Left ventricle myocardium inferior (tissue), 1 donor: ENCODE data around the gene TUBG1. TPM values are rescaled to one million over a fixed set of nuclear protein-coding genes. Genes with fewer than 3 reads are reported as not detected.

Source experiments
- DNase-seq: peaks from one replicate; pipeline ENCODE4 v3.0.0-alpha.2; 2020
- H3K27ac ChIP-seq: fragments of 200-600 bp; replicated peaks from 2 replicates; pipeline ENCODE4 v1.8.0; 2021
- H3K27me3 ChIP-seq: fragments of 200-600 bp; 2 replicates; pipeline ENCODE4 v1.8.0; 2021; ENCODE audit warnings: low read depth
- H3K36me3 ChIP-seq: fragments of 200-600 bp; 2 replicates; pipeline ENCODE4 v1.8.0; 2021
- H3K4me1 ChIP-seq: fragments of 200-600 bp; 2 replicates; pipeline ENCODE4 v1.8.0; 2021
- H3K4me3 ChIP-seq: fragments of 200-600 bp; 2 replicates; pipeline ENCODE4 v1.8.0; 2021; ENCODE audit warnings: mild to moderate bottlenecking, moderate library complexity
- H3K9me3 ChIP-seq: fragments of 200-600 bp; replicated peaks from 2 replicates; pipeline ENCODE4 v1.8.0; 2021
- intact Hi-C: fragments of 100-400 bp; cut with micrococcal nuclease; formaldehyde crosslinking; loops from one replicate; pipeline ENCODE4 v1.11.0; 2022
- total RNA-seq: library from RNA; stranded (reverse); fragmentation: NEBNext Ultra II Directional; extraction: Animal tissue kit (Norgen Biotek cat#: 25700); gene quantifications from one replicate; pipeline ENCODE4 v1.2.1, GENCODE V29; 2021
- TF ChIP-seq, protein P1 (sequence below): fragments of 200-600 bp; IDR thresholded peaks from 2 replicates; pipeline ENCODE4 v1.8.0; 2021; ENCODE audit warnings: antibody characterized with exemption, mild to moderate bottlenecking, borderline replicate concordance
- donor health status: DM: no; HTN: yes; CAD: no; lungs with severe emphysema.

TUBG1 gene
- total RNA-seq, 1 donor from 2014 or later: 48.0 TPM

DNA sequence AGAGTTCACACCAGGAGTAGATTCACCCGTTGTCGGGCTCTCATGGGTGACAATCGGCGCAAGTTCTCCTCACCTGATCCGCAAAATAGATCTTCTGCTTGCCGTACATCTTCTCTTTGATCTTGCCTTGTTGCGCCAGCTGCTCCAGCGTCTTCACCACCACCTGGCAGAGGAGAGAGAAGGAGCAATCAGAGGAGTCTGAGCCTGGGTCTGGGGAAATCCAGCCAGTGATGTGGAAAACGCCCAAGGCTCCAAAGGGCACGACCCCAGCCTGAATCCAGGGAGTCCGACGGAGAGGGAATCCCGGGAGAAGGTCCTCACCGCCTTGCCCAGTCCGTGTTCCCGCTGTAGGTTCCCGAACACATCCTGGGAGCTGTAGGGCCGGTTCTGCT, 32.3 kb upstream of the TUBG1 start:
- Histone ChIP-seq H3K27me3 (no peaks in the 10 kb centered on the region), H3K4me1 (peaks cover 30% of the 10 kb centered on the region), H3K36me3 (peaks cover 55% of the 10 kb centered on the region), H3K9me3 (no peaks in the 10 kb centered on the region), H3K4me3 (peak overlapping the region; percentile 76), H3K27ac (peak overlapping the region; percentile 95)
- TF ChIP-seq, protein P1, sequence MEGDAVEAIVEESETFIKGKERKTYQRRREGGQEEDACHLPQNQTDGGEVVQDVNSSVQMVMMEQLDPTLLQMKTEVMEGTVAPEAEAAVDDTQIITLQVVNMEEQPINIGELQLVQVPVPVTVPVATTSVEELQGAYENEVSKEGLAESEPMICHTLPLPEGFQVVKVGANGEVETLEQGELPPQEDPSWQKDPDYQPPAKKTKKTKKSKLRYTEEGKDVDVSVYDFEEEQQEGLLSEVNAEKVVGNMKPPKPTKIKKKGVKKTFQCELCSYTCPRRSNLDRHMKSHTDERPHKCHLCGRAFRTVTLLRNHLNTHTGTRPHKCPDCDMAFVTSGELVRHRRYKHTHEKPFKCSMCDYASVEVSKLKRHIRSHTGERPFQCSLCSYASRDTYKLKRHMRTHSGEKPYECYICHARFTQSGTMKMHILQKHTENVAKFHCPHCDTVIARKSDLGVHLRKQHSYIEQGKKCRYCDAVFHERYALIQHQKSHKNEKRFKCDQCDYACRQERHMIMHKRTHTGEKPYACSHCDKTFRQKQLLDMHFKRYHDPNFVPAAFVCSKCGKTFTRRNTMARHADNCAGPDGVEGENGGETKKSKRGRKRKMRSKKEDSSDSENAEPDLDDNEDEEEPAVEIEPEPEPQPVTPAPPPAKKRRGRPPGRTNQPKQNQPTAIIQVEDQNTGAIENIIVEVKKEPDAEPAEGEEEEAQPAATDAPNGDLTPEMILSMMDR: no peak
- no peak for DNase-seq
- intact Hi-C loops: no loop called here

DNA sequence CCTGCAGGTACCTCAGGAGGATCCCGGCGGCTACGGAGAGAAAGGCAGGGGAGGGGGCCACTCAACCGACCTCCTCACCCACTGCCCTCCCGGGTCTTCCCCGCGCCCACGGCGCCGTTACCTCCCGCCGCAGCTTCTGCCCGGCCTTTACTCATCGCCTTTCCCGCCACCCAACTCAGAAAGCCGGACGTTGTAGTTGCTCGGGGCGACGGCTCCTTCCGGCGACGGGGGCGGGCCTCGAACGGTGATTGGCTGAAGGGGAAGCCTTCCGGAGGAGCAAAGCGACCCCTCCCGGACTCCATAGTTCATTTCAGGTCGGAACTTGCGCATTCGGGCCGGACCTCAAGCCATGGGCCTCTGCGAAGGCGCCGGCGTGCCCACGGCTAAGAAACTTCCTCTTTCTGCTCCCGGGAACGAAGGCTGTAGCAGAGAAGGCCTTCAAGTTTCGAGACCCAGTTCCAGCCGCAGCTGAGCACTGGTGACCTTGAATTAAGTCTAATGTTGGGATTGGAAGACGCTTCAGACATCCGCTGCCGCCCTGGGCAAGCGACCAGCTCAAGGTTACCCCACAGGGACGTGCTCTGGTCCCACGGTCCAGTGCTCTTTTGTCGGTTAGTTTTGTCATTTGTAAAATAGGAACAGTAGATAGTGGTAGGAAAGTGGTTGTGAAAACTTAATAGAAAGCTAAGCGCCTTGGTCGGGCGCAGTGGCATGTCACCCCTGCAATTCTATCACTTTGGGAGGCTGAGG, 31.8 kb upstream of the TUBG1 start, which contains the start of gene PSMC3IP:
Gene PSMC3IP (minus strand): TSS at position 198 of the 750 bp plus-strand sequence. CDS start 43 bp downstream, at position 155.
- peaks cover 55% of the 10 kb centered on the region for H3K36me3 ChIP-seq
- H3K27ac ChIP-seq: peak within 1 kb of the TSS; percentile 95
- TF ChIP-seq, protein P1: peak; percentile 28
- H3K4me1 ChIP-seq: peaks cover 30% of the 10 kb centered on the region
- intact Hi-C loops: no loop called here
- peak within 1 kb of the TSS; percentile 76 for H3K4me3 ChIP-seq
- no peaks in the 10 kb centered on the region for H3K27me3 ChIP-seq
- no peaks in the 10 kb centered on the region for H3K9me3 ChIP-seq
- DNase-seq: peak; percentile 96

DNA sequence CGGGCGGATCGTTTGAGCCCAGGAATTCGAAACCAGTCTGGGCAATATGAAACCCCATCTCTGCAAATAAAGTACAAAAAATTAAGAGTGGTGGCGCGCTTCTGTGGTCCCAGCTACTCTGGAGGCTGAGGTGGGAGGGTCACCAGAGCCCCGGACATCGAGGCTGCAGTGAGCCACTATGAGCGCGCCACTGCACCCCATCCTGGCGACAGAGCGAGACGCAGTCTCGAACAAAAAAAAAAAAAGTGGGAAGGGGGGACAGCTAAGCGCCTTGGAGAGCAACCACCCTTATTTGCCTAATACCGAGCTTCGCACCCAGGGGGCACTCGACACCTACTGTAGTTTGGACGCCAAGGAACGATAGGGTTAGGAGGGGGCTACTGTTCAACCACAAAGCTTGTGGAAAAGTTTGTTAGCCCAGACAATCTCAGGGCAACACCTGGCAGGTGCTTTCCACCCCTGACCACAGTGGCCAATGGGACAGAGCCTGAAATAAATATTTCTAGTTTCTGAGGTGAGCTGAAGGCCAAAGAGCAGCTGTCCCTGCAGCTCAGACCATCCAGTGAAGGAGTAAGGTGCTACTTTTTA, 31.1 kb upstream of the TUBG1 start:
- intact Hi-C loops: no loop called here
- TF ChIP-seq, protein P1: peak; percentile 76

DNA sequence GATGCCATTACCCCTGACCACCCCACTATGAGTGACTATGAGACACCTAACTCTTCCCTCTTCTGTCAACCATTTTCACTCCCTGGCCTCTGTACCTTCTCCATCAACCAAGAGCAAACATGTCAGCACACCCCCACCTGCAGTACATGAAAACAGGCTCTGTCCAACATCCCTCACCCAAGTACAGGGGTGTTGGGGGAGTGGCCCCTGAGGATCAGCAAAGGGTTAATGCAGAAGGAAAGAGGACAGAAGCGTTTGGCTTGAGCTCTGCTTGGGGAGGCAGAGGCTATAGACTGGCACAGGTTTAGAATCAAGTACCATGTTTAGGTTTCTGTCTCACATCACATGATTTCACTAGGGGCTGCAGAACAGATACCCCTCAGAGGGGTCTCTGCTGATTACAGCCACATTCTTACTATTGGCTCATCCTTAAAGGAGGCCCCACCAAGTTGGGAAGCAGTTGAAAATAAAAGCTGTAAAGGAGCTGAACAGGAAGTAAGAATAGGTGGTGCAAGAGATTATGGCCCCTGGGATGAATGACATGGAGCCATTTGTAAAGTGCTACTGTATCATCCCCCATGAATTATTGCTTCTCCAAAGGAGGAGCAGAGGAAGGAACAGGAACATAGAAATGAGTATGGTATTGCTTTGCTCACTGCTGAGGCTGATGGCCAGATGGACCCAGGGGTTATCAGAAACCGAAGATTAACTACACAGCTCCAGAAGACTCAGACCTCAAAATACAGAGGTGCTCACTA, 29.5 kb upstream of the TUBG1 start:
- Histone ChIP-seq H3K27me3 (no peaks in the 10 kb centered on the region), H3K4me1 (peaks cover 37% of the 10 kb centered on the region), H3K9me3 (no peaks in the 10 kb centered on the region), H3K36me3 (peaks cover 57% of the 10 kb centered on the region), H3K4me3 (no peak overlapping the region), H3K27ac (no peak overlapping the region)
- no peak for DNase-seq
- TF ChIP-seq, protein P1: no peak
- intact Hi-C loops: no loop called here

More for the DNA sequence above, 31.1 kb upstream of the TUBG1 start:
- Histone ChIP-seq H3K4me1 (peaks cover 30% of the 10 kb centered on the region), H3K27ac (peak overlapping the region; percentile 95), H3K36me3 (peaks cover 55% of the 10 kb centered on the region), H3K9me3 (no peaks in the 10 kb centered on the region), H3K4me3 (peak overlapping the region; percentile 76), H3K27me3 (no peaks in the 10 kb centered on the region)
- DNase-seq: peak; percentile 69

DNA sequence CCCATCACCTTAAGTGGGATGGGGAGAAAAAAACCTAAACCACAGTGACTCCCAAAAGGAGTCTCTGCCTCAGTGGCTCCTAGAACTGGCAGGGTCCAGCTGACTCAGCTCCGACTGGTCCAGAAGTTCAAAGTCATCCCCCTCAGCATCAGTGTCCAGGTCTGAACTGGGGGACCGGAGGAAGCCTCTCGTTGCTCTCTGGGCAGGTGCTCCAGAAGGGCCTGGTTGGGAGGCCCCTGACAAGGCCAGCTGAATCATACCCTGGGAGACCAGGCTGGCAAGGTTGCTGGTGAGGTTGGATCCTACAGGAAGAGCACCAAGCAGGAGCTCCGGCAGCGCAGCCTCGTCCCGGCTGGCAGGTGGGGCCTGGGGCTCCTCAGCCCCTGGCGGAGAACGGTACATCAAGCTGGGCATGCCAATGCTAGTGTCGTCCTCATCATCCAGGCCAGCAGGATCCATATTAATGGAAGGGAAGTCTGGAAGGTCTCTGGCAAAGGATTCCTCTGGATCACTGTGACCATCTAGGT, 27.7 kb upstream of the TUBG1 start:
- DNase-seq: no peak
- no peaks in the 10 kb centered on the region for H3K9me3 ChIP-seq
- no peak overlapping the region for H3K27ac ChIP-seq
- intact Hi-C loops: no loop called here
- TF ChIP-seq, protein P1: no peak
- H3K4me3 ChIP-seq: no peak overlapping the region
- H3K27me3 ChIP-seq: no peaks in the 10 kb centered on the region
- H3K36me3 ChIP-seq: peaks cover 71% of the 10 kb centered on the region
- H3K4me1 ChIP-seq: peaks cover 47% of the 10 kb centered on the region
